SK-N-SH treated with all-trans-retinoic acid at 6 μM for 48 hours (cell line): ENCODE measurements around the gene CRELD2.

ENCODE experiments used
- ATAC-seq: fragments of 200-7000 bp; cut with Tn5 transposase; 3 replicates; pipeline ENCODE4 v1.9.1; 2020; ENCODE audit warnings: mild to moderate bottlenecking, moderate library complexity
- ARNTL ChIP-seq: fragments of 450-650 bp; formaldehyde crosslinking; IDR thresholded peaks from 2 replicates; pipeline ENCODE4 v1.5.0; 2020; ENCODE audit warnings: low read depth, mild to moderate bottlenecking, moderate library complexity, borderline replicate concordance
- BACH2 ChIP-seq: fragments of 250-450 bp; sonication (Bioruptor Pico); IDR thresholded peaks from 2 replicates; pipeline ENCODE4 v1.9.0; 2021; ENCODE audit warnings: mild to moderate bottlenecking, borderline replicate concordance
- CSDC2 ChIP-seq: fragments of 250-450 bp; sonication (Bioruptor Pico); IDR thresholded peaks from 2 replicates; pipeline ENCODE4 v1.5.0; 2020; ENCODE audit warnings: mild to moderate bottlenecking, moderate library complexity
- ESRRG ChIP-seq: fragments of 250-450 bp; sonication (Bioruptor Pico); IDR thresholded peaks from 2 replicates; pipeline ENCODE4 v1.6.1; 2021; ENCODE audit warnings: mild to moderate bottlenecking
- GLIS3 ChIP-seq: fragments of 250-450 bp; sonication (Bioruptor Pico); IDR thresholded peaks from 2 replicates; pipeline ENCODE4 v1.5.0; 2020; ENCODE audit warnings: mild to moderate bottlenecking, moderate library complexity
- ISL1 ChIP-seq: fragments of 250-450 bp; sonication (Bioruptor Pico); IDR thresholded peaks from 2 replicates; pipeline ENCODE4 v2.1.2; 2022; ENCODE audit warnings: mild to moderate bottlenecking, moderate library complexity
- OSR1 ChIP-seq: fragments of 250-450 bp; sonication (Bioruptor Pico); IDR thresholded peaks from 2 replicates; pipeline ENCODE4 v1.8.0; 2022; ENCODE audit warnings: moderate library complexity, mild to moderate bottlenecking, inconsistent platforms
- PPARA ChIP-seq: fragments of 250-450 bp; sonication (Bioruptor Pico); IDR thresholded peaks from 2 replicates; pipeline ENCODE4 v1.5.0; 2020; ENCODE audit warnings: mild to moderate bottlenecking, borderline replicate concordance
- RARB ChIP-seq: fragments of 250-450 bp; sonication (Bioruptor Pico); IDR thresholded peaks from 2 replicates; pipeline ENCODE4 v1.8.0; 2021; ENCODE audit warnings: mild to moderate bottlenecking, moderate library complexity
- SNAI2 ChIP-seq: fragments of 250-450 bp; sonication (Bioruptor Pico); IDR thresholded peaks from 2 replicates; pipeline ENCODE4 v1.5.0; 2020; ENCODE audit warnings: mild to moderate bottlenecking, moderate library complexity
- TCF4 ChIP-seq: fragments of 250-450 bp; sonication (Bioruptor Pico); IDR thresholded peaks from 2 replicates; pipeline ENCODE4 v1.8.0; 2021; ENCODE audit warnings: mild to moderate bottlenecking, moderate library complexity, borderline replicate concordance
- TOX ChIP-seq: fragments of 250-450 bp; sonication (Bioruptor Pico); IDR thresholded peaks from 2 replicates; pipeline ENCODE4 v1.8.0; 2021; ENCODE audit warnings: mild to moderate bottlenecking, moderate library complexity, borderline replicate concordance
- ZC3H10 ChIP-seq: fragments of 250-450 bp; sonication (Bioruptor Pico); IDR thresholded peaks from 2 replicates; pipeline ENCODE4 v1.5.1; 2021; ENCODE audit warnings: mild to moderate bottlenecking, moderate library complexity
- ZFP3 ChIP-seq: fragments of 250-450 bp; sonication (Bioruptor Pico); IDR thresholded peaks from 2 replicates; pipeline ENCODE4 v1.5.0; 2020; ENCODE audit warnings: mild to moderate bottlenecking, moderate library complexity
- ZFP30 ChIP-seq: fragments of 450-650 bp; formaldehyde crosslinking; IDR thresholded peaks from 2 replicates; pipeline ENCODE4 v1.5.0; 2022; ENCODE audit warnings: mild to moderate bottlenecking, moderate library complexity
- ZNF565 ChIP-seq: fragments of 450-650 bp; formaldehyde crosslinking; conservative IDR thresholded peaks from 2 replicates; pipeline ENCODE4 v1.5.0; 2020; ENCODE audit warnings: low read depth, mild to moderate bottlenecking, moderate library complexity
- ZNF70 ChIP-seq: fragments of 450-650 bp; formaldehyde crosslinking; IDR thresholded peaks from 2 replicates; pipeline ENCODE4 v1.5.0; 2020; ENCODE audit warnings: mild to moderate bottlenecking, moderate library complexity
- ZNF8 ChIP-seq: fragments of 450-650 bp; formaldehyde crosslinking; IDR thresholded peaks from 2 replicates; pipeline ENCODE4 v1.5.0; 2020; ENCODE audit warnings: mild to moderate bottlenecking, moderate library complexity
- TF ChIP-seq, protein P1 (sequence below): fragments of 250-450 bp; sonication (Bioruptor Pico); IDR thresholded peaks from 2 replicates; pipeline ENCODE4 v1.8.0; 2021; ENCODE audit warnings: low read depth, mild to moderate bottlenecking, moderate library complexity, borderline replicate concordance
- TF ChIP-seq, protein P2 (sequence below): fragments of 250-450 bp; sonication (Bioruptor Pico); IDR thresholded peaks from 2 replicates; pipeline ENCODE4 v1.5.1; 2021; ENCODE audit warnings: mild to moderate bottlenecking, moderate library complexity
- TF ChIP-seq, protein P3 (sequence below): fragments of 250-450 bp; sonication (Bioruptor Pico); IDR thresholded peaks from 2 replicates; pipeline ENCODE4 v1.5.1; 2020; ENCODE audit warnings: low read depth, mild to moderate bottlenecking, moderate library complexity
- TF ChIP-seq, protein P4 (sequence below): fragments of 250-450 bp; sonication (Bioruptor Pico); IDR thresholded peaks from 2 replicates; pipeline ENCODE4 v1.5.0; 2020; ENCODE audit warnings: mild to moderate bottlenecking, moderate library complexity

The CRELD2 gene

DNA sequence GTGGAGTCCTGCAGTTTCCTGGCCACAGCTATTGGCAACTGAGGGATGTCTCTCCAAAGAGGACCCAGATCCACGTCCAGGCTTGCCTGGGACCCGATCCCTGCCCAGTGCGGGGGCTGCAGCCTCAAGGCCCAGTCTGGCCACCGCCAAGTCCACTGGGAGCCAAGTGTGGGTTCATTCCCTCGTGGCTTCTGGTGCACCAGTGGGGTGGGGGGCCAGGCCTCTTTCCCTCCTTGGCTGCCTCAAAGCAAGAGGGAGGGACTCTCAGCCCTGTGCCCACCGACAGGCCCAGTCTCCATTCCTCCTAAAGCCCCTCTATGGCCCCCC lies 28.8 kb downstream of the CRELD2 start:
- no peak for TF ChIP-seq GLIS3 (CRISPR knock-in tag)
- ATAC-seq = no peak

DNA sequence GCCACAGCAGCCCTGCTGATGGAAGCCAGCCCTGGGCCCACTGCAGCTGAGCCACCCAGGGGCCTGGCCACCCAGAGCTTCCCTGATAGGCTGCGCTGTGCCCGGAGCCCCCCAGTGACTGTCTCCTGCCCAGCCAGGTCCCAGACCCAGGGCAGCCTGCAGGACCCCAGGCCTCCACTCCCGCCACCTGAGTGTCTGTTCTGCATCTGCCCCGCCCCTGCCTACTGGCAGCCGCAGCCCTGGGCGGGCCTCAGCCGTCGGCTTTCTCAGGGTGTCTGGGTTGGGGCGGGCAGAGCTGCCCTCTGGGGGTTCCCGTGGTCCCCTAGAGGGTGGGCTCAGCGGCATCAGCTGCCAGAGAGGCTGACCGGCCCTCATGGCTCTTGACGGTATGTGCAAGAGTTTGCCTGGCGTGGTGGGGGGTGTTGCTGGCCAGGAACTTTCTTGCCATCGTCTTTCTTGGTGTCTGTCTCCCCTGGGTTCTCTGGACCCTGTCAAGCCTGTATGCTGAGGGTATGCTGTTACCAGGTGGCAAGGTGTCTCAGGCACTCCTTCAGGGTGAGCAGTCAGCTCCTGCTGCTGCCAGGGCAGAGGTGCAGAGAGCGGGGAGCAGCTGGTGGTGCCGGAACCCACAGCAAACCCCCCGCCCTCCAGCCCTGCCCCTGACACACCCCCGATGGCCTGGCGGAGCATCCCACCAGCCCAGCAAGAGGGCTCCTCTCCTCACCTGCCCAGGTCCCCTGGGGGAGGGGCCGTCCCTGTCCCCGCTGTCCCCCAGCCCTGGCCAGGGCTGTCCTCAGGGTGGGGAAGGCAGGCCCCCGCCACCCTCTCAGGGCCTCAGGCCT lies 29.9 kb downstream of the CRELD2 start:
- ATAC-seq = no peak
- TF ChIP-seq OSR1 (no peak), ZNF565 (no peak), RARB (CRISPR knock-in tag) (no peak), ZC3H10 (CRISPR knock-in tag) (no peak), PPARA (CRISPR knock-in tag) (no peak), ESRRG (CRISPR knock-in tag) (no peak), TCF4 (CRISPR knock-in tag) (no peak), CSDC2 (CRISPR knock-in tag) (no peak), ZFP30 (CRISPR knock-in tag) (no peak), ZNF8 (CRISPR knock-in tag) (no peak), ARNTL (CRISPR knock-in tag) (no peak), SNAI2 (CRISPR knock-in tag) (no peak), TOX (CRISPR knock-in tag) (no peak), GLIS3 (CRISPR knock-in tag) (no peak), ZNF70 (CRISPR knock-in tag) (no peak)
- TF ChIP-seq, protein P1, sequence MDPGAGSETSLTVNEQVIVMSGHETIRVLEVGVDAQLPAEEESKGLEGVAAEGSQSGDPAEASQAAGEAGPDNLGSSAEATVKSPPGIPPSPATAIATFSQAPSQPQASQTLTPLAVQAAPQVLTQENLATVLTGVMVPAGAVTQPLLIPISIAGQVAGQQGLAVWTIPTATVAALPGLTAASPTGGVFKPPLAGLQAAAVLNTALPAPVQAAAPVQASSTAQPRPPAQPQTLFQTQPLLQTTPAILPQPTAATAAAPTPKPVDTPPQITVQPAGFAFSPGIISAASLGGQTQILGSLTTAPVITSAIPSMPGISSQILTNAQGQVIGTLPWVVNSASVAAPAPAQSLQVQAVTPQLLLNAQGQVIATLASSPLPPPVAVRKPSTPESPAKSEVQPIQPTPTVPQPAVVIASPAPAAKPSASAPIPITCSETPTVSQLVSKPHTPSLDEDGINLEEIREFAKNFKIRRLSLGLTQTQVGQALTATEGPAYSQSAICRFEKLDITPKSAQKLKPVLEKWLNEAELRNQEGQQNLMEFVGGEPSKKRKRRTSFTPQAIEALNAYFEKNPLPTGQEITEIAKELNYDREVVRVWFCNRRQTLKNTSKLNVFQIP = no peak
- TF ChIP-seq, protein P2, sequence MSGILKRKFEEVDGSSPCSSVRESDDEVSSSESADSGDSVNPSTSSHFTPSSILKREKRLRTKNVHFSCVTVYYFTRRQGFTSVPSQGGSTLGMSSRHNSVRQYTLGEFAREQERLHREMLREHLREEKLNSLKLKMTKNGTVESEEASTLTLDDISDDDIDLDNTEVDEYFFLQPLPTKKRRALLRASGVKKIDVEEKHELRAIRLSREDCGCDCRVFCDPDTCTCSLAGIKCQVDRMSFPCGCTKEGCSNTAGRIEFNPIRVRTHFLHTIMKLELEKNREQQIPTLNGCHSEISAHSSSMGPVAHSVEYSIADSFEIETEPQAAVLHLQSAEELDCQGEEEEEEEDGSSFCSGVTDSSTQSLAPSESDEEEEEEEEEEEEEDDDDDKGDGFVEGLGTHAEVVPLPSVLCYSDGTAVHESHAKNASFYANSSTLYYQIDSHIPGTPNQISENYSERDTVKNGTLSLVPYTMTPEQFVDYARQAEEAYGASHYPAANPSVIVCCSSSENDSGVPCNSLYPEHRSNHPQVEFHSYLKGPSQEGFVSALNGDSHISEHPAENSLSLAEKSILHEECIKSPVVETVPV = no peak
- TF ChIP-seq, protein P3, sequence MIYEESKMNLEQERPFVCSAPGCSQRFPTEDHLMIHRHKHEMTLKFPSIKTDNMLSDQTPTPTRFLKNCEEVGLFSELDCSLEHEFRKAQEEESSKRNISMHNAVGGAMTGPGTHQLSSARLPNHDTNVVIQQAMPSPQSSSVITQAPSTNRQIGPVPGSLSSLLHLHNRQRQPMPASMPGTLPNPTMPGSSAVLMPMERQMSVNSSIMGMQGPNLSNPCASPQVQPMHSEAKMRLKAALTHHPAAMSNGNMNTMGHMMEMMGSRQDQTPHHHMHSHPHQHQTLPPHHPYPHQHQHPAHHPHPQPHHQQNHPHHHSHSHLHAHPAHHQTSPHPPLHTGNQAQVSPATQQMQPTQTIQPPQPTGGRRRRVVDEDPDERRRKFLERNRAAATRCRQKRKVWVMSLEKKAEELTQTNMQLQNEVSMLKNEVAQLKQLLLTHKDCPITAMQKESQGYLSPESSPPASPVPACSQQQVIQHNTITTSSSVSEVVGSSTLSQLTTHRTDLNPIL (CRISPR knock-in tag) = no peak

DNA sequence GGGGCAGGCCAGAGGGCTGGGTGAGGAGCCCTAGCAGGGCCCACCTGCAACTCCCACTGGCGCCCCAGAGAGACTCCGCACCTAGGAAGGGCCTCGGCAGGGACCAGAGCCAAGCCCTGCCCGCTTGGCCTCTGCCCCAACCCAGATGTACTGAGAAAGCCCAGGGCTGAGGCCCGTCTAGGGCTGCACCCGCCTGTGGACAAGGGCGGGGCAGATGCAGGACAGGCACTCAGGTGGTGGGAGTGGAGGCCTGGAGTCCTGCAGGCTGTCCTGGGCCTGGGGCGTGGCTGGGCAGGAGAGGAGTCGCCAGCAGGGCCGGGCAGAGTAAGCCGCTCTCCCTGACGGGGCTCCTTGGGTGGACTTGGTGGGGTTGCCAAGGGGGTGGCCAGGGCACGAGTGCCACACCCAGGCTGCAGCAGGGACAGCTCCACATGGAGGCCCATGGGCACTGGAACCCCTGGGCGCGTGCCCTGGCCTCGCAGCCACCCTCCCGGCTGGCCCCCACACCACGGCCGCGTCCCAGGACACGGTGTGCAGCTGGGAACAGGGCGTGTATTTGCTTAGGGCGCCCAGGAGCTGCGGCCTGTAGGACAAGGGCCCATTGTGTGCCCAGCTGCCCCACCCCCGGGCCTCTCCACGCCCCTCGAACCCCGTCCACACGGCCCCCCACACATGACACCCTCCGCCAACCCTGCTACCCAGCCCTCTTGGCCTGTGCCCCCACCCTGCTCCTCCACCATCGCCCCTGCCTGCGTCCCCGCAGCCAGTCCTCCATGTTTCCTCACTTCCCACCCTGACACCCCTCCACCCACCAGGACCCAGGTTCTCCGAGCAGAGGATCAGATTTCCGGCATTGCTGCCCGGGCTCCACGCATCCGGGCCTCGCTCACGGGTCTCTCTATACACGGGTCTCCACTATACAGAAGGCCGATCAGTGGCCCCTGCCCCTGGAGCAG lies 30.8 kb downstream of the CRELD2 start:
- TF ChIP-seq, protein P1 = no peak
- no peak for TF ChIP-seq SNAI2 (CRISPR knock-in tag)
- no peak for TF ChIP-seq ZC3H10 (CRISPR knock-in tag)
- no peak for TF ChIP-seq OSR1
- ATAC-seq = no peak

DNA sequence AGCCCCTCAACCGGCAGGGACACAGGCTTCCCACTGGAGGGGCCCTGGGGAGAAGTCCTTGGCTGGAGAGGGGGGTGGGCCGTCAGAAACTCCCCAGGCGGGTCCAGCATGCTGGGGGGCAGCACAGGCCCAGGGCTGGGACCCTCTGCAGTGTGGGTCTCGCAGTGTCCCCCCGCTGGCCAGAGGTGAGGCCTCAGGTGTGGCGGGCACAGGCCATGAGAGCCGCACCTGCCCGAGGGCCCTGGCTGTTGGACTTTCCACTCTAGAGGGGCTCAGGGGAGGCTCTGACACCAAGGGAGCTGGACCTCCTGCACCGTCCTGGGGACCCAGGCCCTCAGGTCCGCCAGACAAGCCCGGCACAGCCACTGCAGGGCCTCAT lies 31.5 kb downstream of the CRELD2 start:
- no peak for ATAC-seq
- TF ChIP-seq, protein P1 = no peak
- TF ChIP-seq ESRRG (CRISPR knock-in tag) = no peak
- TF ChIP-seq ARNTL (CRISPR knock-in tag) = no peak
- no peak for TF ChIP-seq ZNF565
- TF ChIP-seq ZFP3 (CRISPR knock-in tag) = no peak
- TF ChIP-seq BACH2 (CRISPR knock-in tag) = no peak
- no peak for TF ChIP-seq TOX (CRISPR knock-in tag)
- TF ChIP-seq ISL1 = no peak
- no peak for TF ChIP-seq PPARA (CRISPR knock-in tag)
- TF ChIP-seq GLIS3 (CRISPR knock-in tag) = no peak
- TF ChIP-seq, protein P3 (CRISPR knock-in tag) = no peak
- TF ChIP-seq ZFP30 (CRISPR knock-in tag) = no peak
- no peak for TF ChIP-seq SNAI2 (CRISPR knock-in tag)
- TF ChIP-seq, protein P4, sequence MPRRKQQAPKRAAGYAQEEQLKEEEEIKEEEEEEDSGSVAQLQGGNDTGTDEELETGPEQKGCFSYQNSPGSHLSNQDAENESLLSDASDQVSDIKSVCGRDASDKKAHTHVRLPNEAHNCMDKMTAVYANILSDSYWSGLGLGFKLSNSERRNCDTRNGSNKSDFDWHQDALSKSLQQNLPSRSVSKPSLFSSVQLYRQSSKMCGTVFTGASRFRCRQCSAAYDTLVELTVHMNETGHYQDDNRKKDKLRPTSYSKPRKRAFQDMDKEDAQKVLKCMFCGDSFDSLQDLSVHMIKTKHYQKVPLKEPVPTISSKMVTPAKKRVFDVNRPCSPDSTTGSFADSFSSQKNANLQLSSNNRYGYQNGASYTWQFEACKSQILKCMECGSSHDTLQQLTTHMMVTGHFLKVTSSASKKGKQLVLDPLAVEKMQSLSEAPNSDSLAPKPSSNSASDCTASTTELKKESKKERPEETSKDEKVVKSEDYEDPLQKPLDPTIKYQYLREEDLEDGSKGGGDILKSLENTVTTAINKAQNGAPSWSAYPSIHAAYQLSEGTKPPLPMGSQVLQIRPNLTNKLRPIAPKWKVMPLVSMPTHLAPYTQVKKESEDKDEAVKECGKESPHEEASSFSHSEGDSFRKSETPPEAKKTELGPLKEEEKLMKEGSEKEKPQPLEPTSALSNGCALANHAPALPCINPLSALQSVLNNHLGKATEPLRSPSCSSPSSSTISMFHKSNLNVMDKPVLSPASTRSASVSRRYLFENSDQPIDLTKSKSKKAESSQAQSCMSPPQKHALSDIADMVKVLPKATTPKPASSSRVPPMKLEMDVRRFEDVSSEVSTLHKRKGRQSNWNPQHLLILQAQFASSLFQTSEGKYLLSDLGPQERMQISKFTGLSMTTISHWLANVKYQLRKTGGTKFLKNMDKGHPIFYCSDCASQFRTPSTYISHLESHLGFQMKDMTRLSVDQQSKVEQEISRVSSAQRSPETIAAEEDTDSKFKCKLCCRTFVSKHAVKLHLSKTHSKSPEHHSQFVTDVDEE = no peak
- TF ChIP-seq OSR1 = no peak
